IMR-90 (cell line): Measurements from ENCODE around the gene MECR. TPM values are rescaled to one million over a fixed set of nuclear protein-coding genes. Genes with fewer than 3 reads are reported as not detected.

ENCODE experiments used
- ATAC-seq: fragments of 200-7000 bp; cut with Tn5 transposase; 2 replicates; pipeline ENCODE4 v1.9.1; 2020; ENCODE audit warnings: low read depth, mild to moderate bottlenecking, moderate library complexity
- BruUV-seq: library from RNA; stranded (reverse); fragments of 400-500 nt; replicated peaks from 2 replicates; lab custom pipeline; 2021; lab: Mats Ljungman, UMichigan
- CTCF ChIA-PET: fragments of 300-600 bp; formaldehyde crosslinking; extraction: SDS; loops from one replicate; lab custom pipeline; 2021; ENCODE audit warnings: antibody characterized with exemption; lab: Yijun Ruan, JAX
- POLR2A ChIA-PET: fragments of 300-600 bp; sonication (Branson Sonifier 250); formaldehyde crosslinking; loops from one replicate; lab custom pipeline; 2022; ENCODE audit warnings: antibody characterized with exemption; ENCODE audit not compliant: unreplicated experiment; lab: Charles Lee
- DNase-seq: peaks from one replicate; pipeline ENCODE4 v3.0.0; 2013
- H2AFZ ChIP-seq: replicated peaks from 2 replicates; pipeline ENCODE3; 2013; ENCODE audit warnings: low read length, mild to moderate bottlenecking; ENCODE audit not compliant: poor library complexity
- H2AK5ac ChIP-seq: 2 replicates; pipeline ENCODE4 v1.6.1; 2013; ENCODE audit warnings: low read depth, low read length, inconsistent platforms
- H2AK9ac ChIP-seq: replicated peaks from 2 replicates; pipeline ENCODE3; 2013; ENCODE audit warnings: mild to moderate bottlenecking, low read depth, low read length, moderate library complexity; ENCODE audit not compliant: poor library complexity
- H2BK120ac ChIP-seq: 2 replicates; pipeline ENCODE4 v1.6.1; 2013; ENCODE audit warnings: low read depth, low read length, inconsistent platforms
- H2BK15ac ChIP-seq: 3 replicates; pipeline ENCODE4 v1.6.1; 2013; ENCODE audit warnings: low read depth, low read length, inconsistent platforms
- H2BK20ac ChIP-seq: 2 replicates; pipeline ENCODE4 v1.6.1; 2013; ENCODE audit warnings: low read depth, mild to moderate bottlenecking, inconsistent platforms, low read length, moderate library complexity
- H2BK5ac ChIP-seq: 2 replicates; pipeline ENCODE4 v1.6.1; 2013; ENCODE audit warnings: mild to moderate bottlenecking, low read depth, low read length, inconsistent platforms; ENCODE audit not compliant: poor library complexity, severe bottlenecking
- H3K14ac ChIP-seq: replicated peaks from 2 replicates; pipeline ENCODE4 v1.6.1; 2013; ENCODE audit warnings: low read depth, low read length, inconsistent platforms
- H3K18ac ChIP-seq: 2 replicates; pipeline ENCODE4 v1.6.1; 2013; ENCODE audit warnings: low read depth, low read length, control low read depth
- H3K23ac ChIP-seq: 2 replicates; pipeline ENCODE4 v1.6.1; 2013; ENCODE audit warnings: low read depth, low read length, inconsistent platforms
- H3K27ac ChIP-seq: 2 replicates; pipeline ENCODE4 v1.5.1; 2013; ENCODE audit warnings: mild to moderate bottlenecking, control low read depth, low read length; ENCODE audit not compliant: insufficient read depth
- H3K27me3 ChIP-seq: 2 replicates; pipeline ENCODE4 v1.6.1; 2013; ENCODE audit warnings: low read length; ENCODE audit not compliant: control insufficient read depth, insufficient read depth
- H3K36me3 ChIP-seq: 2 replicates; pipeline ENCODE4 v1.6.1; 2013; ENCODE audit warnings: low read length, mixed read lengths; ENCODE audit not compliant: control insufficient read depth, insufficient read depth
- H3K4ac ChIP-seq: 2 replicates; pipeline ENCODE4 v1.6.1; 2013; ENCODE audit warnings: low read depth, low read length, inconsistent platforms
- H3K4me1 ChIP-seq: 2 replicates; pipeline ENCODE4 v1.6.1; 2013; ENCODE audit warnings: low read length, mixed read lengths; ENCODE audit not compliant: control insufficient read depth, insufficient read depth
- H3K4me2 ChIP-seq: 2 replicates; pipeline ENCODE4 v1.6.1; 2013; ENCODE audit warnings: low read depth, mild to moderate bottlenecking, control low read depth, low read length, moderate library complexity
- H3K4me3 ChIP-seq: 2 replicates; pipeline ENCODE4 v1.5.1; 2013; ENCODE audit warnings: low read depth, mild to moderate bottlenecking, control low read depth, low read length, moderate library complexity; ENCODE audit not compliant: insufficient read depth
- H3K56ac ChIP-seq: 2 replicates; pipeline ENCODE4 v1.6.1; 2013; ENCODE audit warnings: low read length, inconsistent platforms; ENCODE audit not compliant: insufficient read depth; ENCODE audit errors: extremely low read depth
- H3K79me1 ChIP-seq, 2 experiments: 2 replicates each; pipeline ENCODE4 v1.6.1; 2013; ENCODE audit warnings: low read length in 2 of 2, inconsistent platforms in 1 of 2, low read depth in 1 of 2
- H3K9ac ChIP-seq: 2 replicates; pipeline ENCODE4 v1.6.1; 2013; ENCODE audit warnings: low read depth, low read length, control low read depth
- H3K9me1 ChIP-seq: 2 replicates; pipeline ENCODE4 v1.6.1; 2013; ENCODE audit warnings: low read length, inconsistent platforms; ENCODE audit not compliant: insufficient read depth
- H3K9me3 ChIP-seq: 2 replicates; pipeline ENCODE4 v1.6.1; 2013; ENCODE audit warnings: low read length; ENCODE audit not compliant: control insufficient read depth, insufficient read depth
- H4K20me1 ChIP-seq: 2 replicates; pipeline ENCODE4 v1.6.1; 2013; ENCODE audit warnings: low read length, inconsistent platforms; ENCODE audit not compliant: insufficient read depth
- H4K5ac ChIP-seq: 2 replicates; pipeline ENCODE4 v1.6.1; 2013; ENCODE audit warnings: mild to moderate bottlenecking, low read depth, low read length, control low read depth
- H4K8ac ChIP-seq, 2 experiments: 2 replicates each; pipeline ENCODE4 v1.6.1; 2013; ENCODE audit warnings: low read depth in 2 of 2, low read length in 2 of 2, control low read depth in 1 of 2, inconsistent platforms in 1 of 2
- H4K91ac ChIP-seq: 2 replicates; pipeline ENCODE4 v1.6.1; 2013; ENCODE audit warnings: low read depth, low read length, inconsistent platforms; ENCODE audit not compliant: insufficient read depth
- BHLHE40 ChIP-seq: fragments of 150-350 bp; IDR thresholded peaks from 2 replicates; pipeline ENCODE4 v1.6.1; 2016; ENCODE audit warnings: mild to moderate bottlenecking, low read depth, low read length
- CEBPB ChIP-seq: IDR thresholded peaks from 2 replicates; pipeline ENCODE4 v1.6.1; 2012; ENCODE audit warnings: low read depth, low read length, improper control_type of control experiment
- CHD1 ChIP-seq: IDR thresholded peaks from 2 replicates; pipeline ENCODE4 v1.6.1; 2012; ENCODE audit warnings: low read depth, low read length, improper control_type of control experiment
- FOS ChIP-seq: fragments of 150-350 bp; IDR thresholded peaks from 2 replicates; pipeline ENCODE4 v1.6.1; 2016; ENCODE audit warnings: low read depth, low read length
- MAZ ChIP-seq: IDR thresholded peaks from 2 replicates; pipeline ENCODE4 v1.6.1; 2012; ENCODE audit warnings: low read depth, mild to moderate bottlenecking, low read length, improper control_type of control experiment, moderate library complexity, borderline replicate concordance
- NFE2L2 ChIP-seq: fragments of 150-350 bp; IDR thresholded peaks from 2 replicates; pipeline ENCODE4 v1.6.1; 2016; ENCODE audit warnings: low read depth, mild to moderate bottlenecking, low read length
- RAD21 ChIP-seq: IDR thresholded peaks from 2 replicates; pipeline ENCODE4 v1.6.1; 2012; ENCODE audit warnings: low read length, improper control_type of control experiment
- RCOR1 ChIP-seq: IDR thresholded peaks from 2 replicates; pipeline ENCODE4 v1.6.1; 2012; ENCODE audit warnings: mild to moderate bottlenecking, low read length, improper control_type of control experiment; ENCODE audit not compliant: insufficient replicate concordance
- SMC3 ChIP-seq: fragments of 150-350 bp; IDR thresholded peaks from 2 replicates; pipeline ENCODE4 v1.6.1; 2016; ENCODE audit warnings: low read depth, mild to moderate bottlenecking, antibody characterized with exemption, low read length, moderate library complexity
- WGBS, 2 experiments: methylation state at CpG; one replicate each; pipeline versions ENCODE4 v1.1.5 to v1.1.7; 2013; ENCODE audit warnings: missing lambda C conversion rate in 2 of 2; ENCODE audit not compliant: insufficient read length in 1 of 2; ENCODE audit errors: extremely low coverage in 2 of 2; 5-methylcytosine and 5-hydroxymethylcytosine counted together
- dilution Hi-C: fragments of 300-500 bp; cut with HindIII; formaldehyde crosslinking; loops from one replicate; pipeline ENCODE4 v1.14.3; 2018; ENCODE audit warnings: low sequenced_read_pairs; ENCODE audit not compliant: unreplicated experiment
- in situ Hi-C: fragments of 300-500 bp; cut with MboI; formaldehyde crosslinking; loops from 3 replicates; pipeline ENCODE4 v1.14.3; 2019; ENCODE audit warnings: low sequenced_read_pairs, inconsistent platforms, mixed read lengths
- intact Hi-C: fragments of 100-400 bp; cut with micrococcal nuclease; formaldehyde crosslinking; loops from 2 replicates; pipeline ENCODE4 v1.10.0; 2022
- polyA plus RNA-seq, 3 experiments: library from polyadenylated mRNA; depleted of rRNA; stranded (reverse); fragments of >200 nt; gene quantifications; 2 replicates each; pipeline ENCODE4 v1.2.3, GENCODE V29; 2012; ENCODE audit warnings: low replicate concordance in 1 of 3
- total RNA-seq: library from RNA; depleted of rRNA; stranded (reverse); fragments of >200 nt; gene quantifications from 2 replicates; pipeline ENCODE4 v1.2.3, GENCODE V29; 2012
- TF ChIP-seq, protein P1 (sequence below): fragments of 150-350 bp; IDR thresholded peaks from 2 replicates; pipeline ENCODE4 v1.6.1; 2017; ENCODE audit warnings: mild to moderate bottlenecking, antibody characterized with exemption, low read length, low read depth

Gene MECR
- total and polyA plus RNA-seq, 2 of the 4 experiments (the other 2 are of a cell fraction), result 20.3 to 24.8 TPM

DNA sequence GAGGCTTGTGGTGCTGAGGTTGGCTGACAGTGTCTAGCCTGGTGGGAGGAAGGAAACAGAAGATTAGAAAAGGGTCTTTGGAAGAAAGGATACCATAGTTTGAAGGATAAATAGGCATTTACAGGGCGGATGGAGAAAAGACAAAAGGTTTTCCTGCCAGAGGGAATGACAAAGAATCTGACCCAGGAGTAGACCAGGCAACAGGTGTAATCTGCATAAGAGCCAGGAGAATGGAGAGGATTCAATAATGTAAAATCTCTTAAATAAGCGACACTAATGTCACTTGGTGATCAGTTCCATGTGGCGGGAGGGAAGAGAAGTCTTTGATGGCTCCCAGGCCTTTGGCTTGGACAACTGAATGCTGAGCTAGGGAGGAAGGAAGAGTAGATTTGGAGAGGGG is 9.4 kb downstream of the MECR start:
- Histone ChIP-seq H3K9ac (no peak overlapping the region), H3K14ac (no peak overlapping the region), H3K9me1 (peaks cover 11% of the 10 kb centered on the region; the same call in 1 of the 2 replicates), H2BK15ac (no peak overlapping the region), H3K36me3 (peaks cover 8% of the 10 kb centered on the region), H3K56ac (no peak overlapping the region), H2BK120ac (no peak overlapping the region), H2AK9ac (no peak overlapping the region), H3K27ac (no peak overlapping the region), H3K4me2 (no peak overlapping the region), H2BK20ac (no peak overlapping the region), H4K8ac (no peak overlapping the region), H3K27me3 (no peaks in the 10 kb centered on the region), H4K91ac (no peak overlapping the region), H3K23ac (no peak overlapping the region), H4K5ac (no peak overlapping the region), H3K4me1 (peaks cover 6% of the 10 kb centered on the region), H2AFZ (no peak overlapping the region), H3K4ac (no peak overlapping the region), H3K18ac (no peak overlapping the region), H2BK5ac (no peak overlapping the region), H3K79me1 (peaks cover 20 to 24% of the 10 kb centered on the region in 2 experiments), H2AK5ac (no peak overlapping the region), H3K9me3 (no peaks in the 10 kb centered on the region), H3K4me3 (no peak overlapping the region), H4K20me1 (peaks cover 4% of the 10 kb centered on the region; the same call in 1 of the 2 replicates)
- in situ Hi-C loops (no loop called here), dilution Hi-C loops (no loop called here), intact Hi-C loops (no loop called here)
- ATAC-seq, result no peak
- WGBS, 2 experiments, result 100% methylated on average over 2 of the region's 3 CpGs; no CpG with 5 or more reads in 1 of the 2 experiments
- BruUV-seq, result no TSS peak
- no peak for DNase-seq
- TF ChIP-seq, protein P1, sequence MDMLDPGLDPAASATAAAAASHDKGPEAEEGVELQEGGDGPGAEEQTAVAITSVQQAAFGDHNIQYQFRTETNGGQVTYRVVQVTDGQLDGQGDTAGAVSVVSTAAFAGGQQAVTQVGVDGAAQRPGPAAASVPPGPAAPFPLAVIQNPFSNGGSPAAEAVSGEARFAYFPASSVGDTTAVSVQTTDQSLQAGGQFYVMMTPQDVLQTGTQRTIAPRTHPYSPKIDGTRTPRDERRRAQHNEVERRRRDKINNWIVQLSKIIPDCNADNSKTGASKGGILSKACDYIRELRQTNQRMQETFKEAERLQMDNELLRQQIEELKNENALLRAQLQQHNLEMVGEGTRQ, result no peak
- TF ChIP-seq MAZ (no peak), FOS (no peak), BHLHE40 (no peak), RCOR1 (no peak), NFE2L2 (no peak), CHD1 (no peak), CEBPB (no peak), RAD21 (no peak), SMC3 (no peak)
- ChIA-PET CTCF (no interaction called here), POLR2A (no interaction called here)
